GM23248 (cell line): ENCODE results near the gene LDLRAD3. TPM values are rescaled to one million over a fixed set of nuclear protein-coding genes. Genes with fewer than 3 reads are reported as not detected.

Experiments used
- DNase-seq: peaks from one replicate; pipeline ENCODE4 v3.0.0-alpha.2; 2015
- H2AFZ ChIP-seq: fragments of 200-600 bp; sonication (generic); 2 replicates; pipeline ENCODE4 v1.6.1; 2016; ENCODE audit warnings: antibody characterized with exemption
- H3F3A ChIP-seq: fragments of 200-600 bp; sonication (generic); 2 replicates; pipeline ENCODE4 v1.6.1; 2016; ENCODE audit warnings: mild to moderate bottlenecking, antibody characterized with exemption, mixed run types; ENCODE audit not compliant: insufficient read depth
- H3K27ac ChIP-seq: fragments of 200-600 bp; sonication (generic); 2 replicates; pipeline ENCODE4 v1.5.1; 2016; ENCODE audit warnings: mild to moderate bottlenecking
- H3K27me3 ChIP-seq: fragments of 200-600 bp; sonication (generic); replicated peaks from 2 replicates; pipeline ENCODE4 v1.6.1; 2016; ENCODE audit warnings: mild to moderate bottlenecking; ENCODE audit not compliant: insufficient read depth
- H3K36me3 ChIP-seq: fragments of 200-600 bp; sonication (generic); 2 replicates; pipeline ENCODE4 v1.6.1; 2016; ENCODE audit warnings: low read depth, mild to moderate bottlenecking
- H3K4me1 ChIP-seq: fragments of 200-600 bp; sonication (generic); 2 replicates; pipeline ENCODE4 v1.6.1; 2016; ENCODE audit warnings: mild to moderate bottlenecking; ENCODE audit not compliant: insufficient read depth
- H3K4me2 ChIP-seq: fragments of 200-600 bp; sonication (generic); one replicate; pipeline ENCODE4 v1.6.1; 2016; ENCODE audit warnings: mild to moderate bottlenecking; ENCODE audit not compliant: unreplicated experiment
- H3K4me3 ChIP-seq: fragments of 200-600 bp; sonication (generic); 2 replicates; pipeline ENCODE4 v1.5.1; 2016; ENCODE audit warnings: mild to moderate bottlenecking
- H3K79me2 ChIP-seq: fragments of 200-600 bp; sonication (generic); 2 replicates; pipeline ENCODE4 v1.6.1; 2016; ENCODE audit warnings: mild to moderate bottlenecking; ENCODE audit not compliant: insufficient read depth
- H3K9ac ChIP-seq: fragments of 200-600 bp; sonication (generic); 2 replicates; pipeline ENCODE4 v1.6.1; 2016; ENCODE audit warnings: mild to moderate bottlenecking
- H3K9me2 ChIP-seq: fragments of 200-600 bp; sonication (generic); 2 replicates; pipeline ENCODE4 v1.6.1; 2016; ENCODE audit warnings: mixed run types, mild to moderate bottlenecking, moderate library complexity; ENCODE audit not compliant: insufficient read depth
- H3K9me3 ChIP-seq: fragments of 200-600 bp; sonication (generic); one replicate; pipeline ENCODE4 v1.6.1; 2017; ENCODE audit warnings: low read depth
- H4K20me1 ChIP-seq: fragments of 200-600 bp; sonication (generic); 2 replicates; pipeline ENCODE4 v1.6.0; 2016; ENCODE audit not compliant: insufficient read depth
- EZH2 ChIP-seq: fragments of 200-600 bp; sonication (generic); IDR thresholded peaks from 2 replicates; pipeline ENCODE4 v1.6.1; 2018; ENCODE audit warnings: antibody characterized with exemption, mild to moderate bottlenecking; ENCODE audit not compliant: insufficient read depth, poor library complexity, severe bottlenecking
- EZH2phosphoT487 ChIP-seq: fragments of 200-600 bp; sonication (generic); IDR thresholded peaks from 2 replicates; pipeline ENCODE4 v1.6.1; 2018; ENCODE audit warnings: antibody characterized with exemption, moderate library complexity, mild to moderate bottlenecking, low read depth; ENCODE audit not compliant: insufficient read depth
- whole genome bisulfite sequencing, 2 experiments: methylation state at CpG; one replicate each; pipeline ENCODE4 v1.1.6; 2015 to 2017; ENCODE audit warnings: low lambda C conversion rate in 2 of 2, low coverage in 1 of 2; ENCODE audit errors: missing lambda C conversion rate in 2 of 2; 5-methylcytosine and 5-hydroxymethylcytosine counted together
- in situ Hi-C: fragments of 300-500 bp; cut with MboI; formaldehyde crosslinking; loops from 2 replicates; pipeline ENCODE4 v1.15.0; 2020
- polyA plus RNA-seq: library from polyadenylated mRNA; unstranded; fragments of >200 nt; fragmentation: Nextera tagmentation; extraction: Ambion mirVana; gene quantifications from 2 replicates; pipeline ENCODE4 v1.2.1, GENCODE V29; 2016
- total RNA-seq: library from RNA; depleted of rRNA; stranded (reverse); fragments of >200 nt; shearing (Covaris generic); gene quantifications from 2 replicates; pipeline ENCODE4 v1.2.3, GENCODE V29; 2014

Gene LDLRAD3
- total and polyA plus RNA-seq, 2 experiments from 2014 or later, result 6.2 to 6.6 TPM

- no peaks in the 10 kb centered on the region for H3K79me2 ChIP-seq
- H3F3A ChIP-seq, result no peaks in the 10 kb centered on the region
- H3K9me2 ChIP-seq, result no peaks in the 10 kb centered on the region
- H3K9ac ChIP-seq, result no peak overlapping the region
- no peak overlapping the region for H3K4me2 ChIP-seq
- TF ChIP-seq EZH2 (no peak), EZH2phosphoT487 (no peak)
- no peaks in the 10 kb centered on the region for H3K9me3 ChIP-seq
- H3K4me1 ChIP-seq, result no peaks in the 10 kb centered on the region
- no peak overlapping the region for H3K4me3 ChIP-seq
- WGBS, 2 experiments, result 86 to 87% methylated on average over 4 of the region's 4 CpGs
- no peaks in the 10 kb centered on the region for H3K36me3 ChIP-seq
- no peak overlapping the region for H2AFZ ChIP-seq
- H4K20me1 ChIP-seq, result no peaks in the 10 kb centered on the region
- no peak for DNase-seq
- in situ Hi-C loops, result no loop called here
- H3K27me3 ChIP-seq, result no peaks in the 10 kb centered on the region
- H3K27ac ChIP-seq, result no peak overlapping the region
These were observed 35.0 kb downstream of the LDLRAD3 start for GRCh38 chr11:35978891-35979290.

GRCh38 chr11:35980686-35981390 is 37.0 kb downstream of the LDLRAD3 start:
- Histone ChIP-seq H3K9me3 (no peaks in the 10 kb centered on the region), H3K27ac (no peak overlapping the region), H3K36me3 (no peaks in the 10 kb centered on the region), H3K4me2 (no peak overlapping the region), H3F3A (no peaks in the 10 kb centered on the region), H3K4me3 (no peak overlapping the region), H3K9me2 (no peaks in the 10 kb centered on the region), H3K79me2 (no peaks in the 10 kb centered on the region), H3K9ac (no peak overlapping the region), H3K27me3 (no peaks in the 10 kb centered on the region), H3K4me1 (no peaks in the 10 kb centered on the region), H4K20me1 (no peaks in the 10 kb centered on the region), H2AFZ (no peak overlapping the region)
- TF ChIP-seq EZH2phosphoT487 (no peak), EZH2 (no peak)
- DNase-seq, result no peak
- 77 to 80% methylated on average over 9 of the region's 9 CpGs for WGBS, 2 experiments
- in situ Hi-C loops, result no loop called here

- no peak for TF ChIP-seq EZH2phosphoT487
- TF ChIP-seq EZH2, result no peak
- no peaks in the 10 kb centered on the region for H4K20me1 ChIP-seq
These were observed 37.7 kb downstream of the LDLRAD3 start for GRCh38 chr11:35981581-35981980.

GRCh38 chr11:35982061-35982460 is 38.2 kb downstream of the LDLRAD3 start:
- in situ Hi-C loops, result no loop called here
- Histone ChIP-seq H3F3A (no peaks in the 10 kb centered on the region), H3K4me3 (no peak overlapping the region), H3K36me3 (no peaks in the 10 kb centered on the region), H3K4me2 (no peak overlapping the region), H4K20me1 (no peaks in the 10 kb centered on the region), H3K27ac (no peak overlapping the region), H3K9me3 (no peaks in the 10 kb centered on the region), H3K27me3 (no peaks in the 10 kb centered on the region), H3K79me2 (no peaks in the 10 kb centered on the region), H3K4me1 (no peaks in the 10 kb centered on the region), H3K9me2 (no peaks in the 10 kb centered on the region), H3K9ac (no peak overlapping the region), H2AFZ (no peak overlapping the region)
- WGBS, 2 experiments, result 61 to 66% methylated on average over 8 of the region's 8 CpGs
- TF ChIP-seq EZH2phosphoT487, result no peak
- no peak for TF ChIP-seq EZH2
- no peak for DNase-seq

More at GRCh38 chr11:35981581-35981980, 37.7 kb downstream of the LDLRAD3 start:
- no peaks in the 10 kb centered on the region for H3K27me3 ChIP-seq
- no peaks in the 10 kb centered on the region for H3K36me3 ChIP-seq
- H2AFZ ChIP-seq, result no peak overlapping the region
- no peaks in the 10 kb centered on the region for H3K9me3 ChIP-seq
- in situ Hi-C loops, result no loop called here
- no peaks in the 10 kb centered on the region for H3K4me1 ChIP-seq
- no peak overlapping the region for H3K4me3 ChIP-seq
- H3F3A ChIP-seq, result no peaks in the 10 kb centered on the region
- WGBS, 2 experiments, result 54 to 61% methylated on average over 7 of the region's 7 CpGs
- H3K9ac ChIP-seq, result no peak overlapping the region
- H3K27ac ChIP-seq, result no peak overlapping the region
- no peaks in the 10 kb centered on the region for H3K79me2 ChIP-seq
- no peaks in the 10 kb centered on the region for H3K9me2 ChIP-seq
- no peak overlapping the region for H3K4me2 ChIP-seq
- DNase-seq, result no peak

GRCh38 chr11:35983981-35984380 is 40.1 kb downstream of the LDLRAD3 start:
- Histone ChIP-seq H3K9ac (no peak overlapping the region), H3K79me2 (0 out of 2 replicates have a peak, but pooled peaks cover 2% of the 10 kb centered on the region), H3K27ac (no peak overlapping the region), H3K9me2 (no peaks in the 10 kb centered on the region), H3K36me3 (no peaks in the 10 kb centered on the region), H3K27me3 (no peaks in the 10 kb centered on the region), H3K4me3 (no peak overlapping the region), H2AFZ (no peak overlapping the region), H3K4me2 (no peak overlapping the region), H3K9me3 (no peaks in the 10 kb centered on the region), H3F3A (no peaks in the 10 kb centered on the region), H3K4me1 (no peaks in the 10 kb centered on the region), H4K20me1 (no peaks in the 10 kb centered on the region)
- TF ChIP-seq EZH2, result no peak
- no peak for TF ChIP-seq EZH2phosphoT487
- WGBS, 2 experiments, result 82 to 93% methylated on average over 1 of the region's 1 CpG
- no peak for DNase-seq
- in situ Hi-C loops, result no loop called here
